Endothelial cell of umbilical vein (primary cell): ENCODE measurements around the gene ERGIC1.

Experiments used
- EZH2 ChIP-seq: IDR thresholded peaks from 2 replicates; pipeline ENCODE4 v1.6.1; 2012; ENCODE audit warnings: borderline replicate concordance, low read depth, mild to moderate bottlenecking, moderate library complexity, low read length, inconsistent platforms; ENCODE audit not compliant: severe bottlenecking
- FOS ChIP-seq: IDR thresholded peaks from 2 replicates; pipeline ENCODE4 v1.6.1; 2011; ENCODE audit warnings: mild to moderate bottlenecking, low read length, moderate library complexity, borderline replicate concordance; ENCODE audit not compliant: insufficient read depth
- JUN ChIP-seq: IDR thresholded peaks from 2 replicates; pipeline ENCODE4 v1.6.1; 2011; ENCODE audit warnings: borderline replicate concordance, low read depth; ENCODE audit not compliant: insufficient read length, insufficient read depth
- POLR2A ChIP-seq: IDR thresholded peaks from 2 replicates; pipeline ENCODE4 v1.6.1; 2012; ENCODE audit warnings: low read depth, mild to moderate bottlenecking, control low read depth, low read length
- POLR2AphosphoS5 ChIP-seq: IDR thresholded peaks from 2 replicates; pipeline ENCODE4 v1.6.1; 2012; ENCODE audit warnings: low read depth, mild to moderate bottlenecking, control low read depth, low read length, moderate library complexity; ENCODE audit not compliant: insufficient read depth
- TF ChIP-seq, protein P1 (sequence below), 2 donors: IDR thresholded peaks; 1 replicate in 1 of 2; 2 replicates in 1 of 2; pipeline ENCODE4 v1.5.1; 2011; ENCODE audit warnings: low read length in 2 of 2, mild to moderate bottlenecking in 2 of 2, moderate library complexity in 2 of 2, control low read depth in 1 of 2, inconsistent platforms in 1 of 2, low read depth in 1 of 2; ENCODE audit not compliant: insufficient read depth in 1 of 2; ENCODE audit errors: extremely low read depth in 1 of 2

GRCh38 chr5:172958331-172959046, 124.4 kb downstream of the ERGIC1 start:
- TF ChIP-seq EZH2 (no peak), POLR2AphosphoS5 (no peak), FOS (no peak), JUN (no peak), POLR2A (no peak)
- TF ChIP-seq, protein P1, sequence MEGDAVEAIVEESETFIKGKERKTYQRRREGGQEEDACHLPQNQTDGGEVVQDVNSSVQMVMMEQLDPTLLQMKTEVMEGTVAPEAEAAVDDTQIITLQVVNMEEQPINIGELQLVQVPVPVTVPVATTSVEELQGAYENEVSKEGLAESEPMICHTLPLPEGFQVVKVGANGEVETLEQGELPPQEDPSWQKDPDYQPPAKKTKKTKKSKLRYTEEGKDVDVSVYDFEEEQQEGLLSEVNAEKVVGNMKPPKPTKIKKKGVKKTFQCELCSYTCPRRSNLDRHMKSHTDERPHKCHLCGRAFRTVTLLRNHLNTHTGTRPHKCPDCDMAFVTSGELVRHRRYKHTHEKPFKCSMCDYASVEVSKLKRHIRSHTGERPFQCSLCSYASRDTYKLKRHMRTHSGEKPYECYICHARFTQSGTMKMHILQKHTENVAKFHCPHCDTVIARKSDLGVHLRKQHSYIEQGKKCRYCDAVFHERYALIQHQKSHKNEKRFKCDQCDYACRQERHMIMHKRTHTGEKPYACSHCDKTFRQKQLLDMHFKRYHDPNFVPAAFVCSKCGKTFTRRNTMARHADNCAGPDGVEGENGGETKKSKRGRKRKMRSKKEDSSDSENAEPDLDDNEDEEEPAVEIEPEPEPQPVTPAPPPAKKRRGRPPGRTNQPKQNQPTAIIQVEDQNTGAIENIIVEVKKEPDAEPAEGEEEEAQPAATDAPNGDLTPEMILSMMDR (IDR thresholded peaks at IDR 0.05; ENCODE audit: extremely low read depth in 1 of 2, insufficient read depth in 1 of 2, low read depth in 1 of 2, low read length in 2 of 2), result no peak
